ENCODE results near the gene CSAD. TPM values are rescaled to one million over a fixed set of nuclear protein-coding genes. Genes with fewer than 3 reads are reported as not detected.

The CSAD gene
- total and polyA plus RNA-seq, 7 experiments from 2014 or later, result 1.3 to 76.3 (median 66.0) TPM

- Histone ChIP-seq H3K27me3 (ENCODE audit: control insufficient read depth in 2 of 2, insufficient read depth in 2 of 2, low read length in 2 of 2) (no peaks in the 10 kb centered on the region), H3K9me3 (ENCODE audit: control insufficient read depth in 2 of 3, low read length in 3 of 3) (no peaks in the 10 kb centered on the region), H3K4me1 (ENCODE audit: control insufficient read depth in 2 of 2, insufficient read depth in 2 of 2, low read length in 2 of 2) (peaks cover 0 to 10% of the 10 kb centered on the region in 2 donors), H3K27ac (ENCODE audit: low read depth, low read length) (no peak overlapping the region), H3K36me3 (ENCODE audit: control insufficient read depth in 2 of 3, insufficient read depth in 3 of 3, low read length in 3 of 3) (peaks cover 32 to 95% (median 38%) of the 10 kb centered on the region in 3 experiments), H3K4me3 (ENCODE audit: low read length) (no peak overlapping the region)
- Mint-ChIP-seq H3K27ac (peak overlapping the region in 5 of 9 donors; percentile 12 to 84 (median 32)), H3K27me3 (no peaks in the 10 kb centered on the region), H3K36me3 (peaks cover 9 to 55% (median 26%) of the 10 kb centered on the region in 5 donors), H3K4me3 (no peak overlapping the region), H3K4me1 (peaks cover 11 to 55% (median 27%) of the 10 kb centered on the region in 7 donors), H3K9me3 (no peaks in the 10 kb centered on the region)
- POLR2A ChIA-PET, result interaction anchor here (0.5 to 12.2 kb wide), 7 partner anchors 8 to 120 kb away, joined by 3 to 217 read pairs (median 5); partner anchors contain the start of genes CSAD and ZNF740
- intact Hi-C loops (cut with micrococcal nuclease), result no loop called here
- no peak for ATAC-seq
- no peak for DNase-seq
- CTCF ChIA-PET, result interaction anchor here (5.5 kb wide), 1 partner anchor 33 kb away, joined by 41 read pairs; no protein-coding TSS in a partner anchor
These were observed 10.6 kb upstream of the CSAD start for GRCh38 chr12:53191096-53191884.

- intact Hi-C loops (cut with micrococcal nuclease), result loop anchor here in 1 of 2 donors (1.0 kb wide), 3 partner anchors 8 to 31 kb away; partner anchors contain the start of genes CSAD and ZNF740
- Mint-ChIP-seq H3K27ac (peak overlapping the region in 8 of 9 donors; percentile 36 to 89 (median 68)), H3K36me3 (peaks cover 6 to 45% (median 28%) of the 10 kb centered on the region in 5 donors), H3K4me3 (peak overlapping the region in 1 of 10 donors; percentile 25), H3K9me3 (no peaks in the 10 kb centered on the region), H3K27me3 (no peaks in the 10 kb centered on the region), H3K4me1 (peaks cover 9 to 55% (median 30%) of the 10 kb centered on the region in 7 donors)
- Histone ChIP-seq H3K4me1 (ENCODE audit: control insufficient read depth in 2 of 2, insufficient read depth in 2 of 2, low read length in 2 of 2) (peaks cover 0 to 11% of the 10 kb centered on the region in 2 donors), H3K36me3 (ENCODE audit: control insufficient read depth in 2 of 3, insufficient read depth in 3 of 3, low read length in 3 of 3) (peaks cover 22 to 95% (median 38%) of the 10 kb centered on the region in 3 experiments), H3K9me3 (ENCODE audit: control insufficient read depth in 2 of 3, low read length in 3 of 3) (no peaks in the 10 kb centered on the region), H3K27me3 (ENCODE audit: control insufficient read depth in 2 of 2, insufficient read depth in 2 of 2, low read length in 2 of 2) (no peaks in the 10 kb centered on the region), H3K27ac (ENCODE audit: low read depth, low read length) (peak overlapping the region; percentile 37), H3K4me3 (ENCODE audit: low read length) (no peak overlapping the region)
- ATAC-seq (peak; percentile 85), DNase-seq (peak in 7 of 9 donors; percentile 42 to 57 (median 52))
- POLR2A ChIA-PET, result interaction anchor here (0.6 to 12.2 kb wide), 6 partner anchors 9 to 29 kb away, joined by 4 to 217 read pairs (median 6); partner anchors contain the start of genes CSAD and ZNF740
- CTCF ChIA-PET, result interaction anchor here (0.7 to 5.5 kb wide), 4 partner anchors 10 to 111 kb away, joined by 3 to 41 read pairs (median 4); partner anchors contain the start of genes CSAD, SPRYD3 and ZNF740
These were observed 9.5 kb upstream of the CSAD start for GRCh38 chr12:53190108-53190729.

- Histone ChIP-seq H3K9me3 (ENCODE audit: control insufficient read depth in 2 of 3, low read length in 3 of 3) (no peaks in the 10 kb centered on the region), H3K27me3 (ENCODE audit: control insufficient read depth in 2 of 2, insufficient read depth in 2 of 2, low read length in 2 of 2) (no peaks in the 10 kb centered on the region), H3K27ac (ENCODE audit: low read depth, low read length) (no peak overlapping the region), H3K4me3 (ENCODE audit: low read length) (no peak overlapping the region), H3K36me3 (ENCODE audit: control insufficient read depth in 2 of 3, insufficient read depth in 3 of 3, low read length in 3 of 3) (peaks cover 24 to 92% (median 34%) of the 10 kb centered on the region in 3 experiments), H3K4me1 (ENCODE audit: control insufficient read depth in 2 of 2, insufficient read depth in 2 of 2, low read length in 2 of 2) (peaks cover 11 to 35% of the 10 kb centered on the region in 2 donors)
- Mint-ChIP-seq H3K27me3 (no peaks in the 10 kb centered on the region), H3K4me3 (peak overlapping the region in 1 of 10 donors; percentile 25), H3K27ac (peak overlapping the region in 5 of 9 donors; percentile 31 to 74 (median 51)), H3K36me3 (peaks cover 12 to 55% (median 37%) of the 10 kb centered on the region in 5 donors), H3K4me1 (peaks cover 28 to 71% (median 52%) of the 10 kb centered on the region in 7 donors), H3K9me3 (peaks cover 0 to 3% (median 0%) of the 10 kb centered on the region in 11 donors)
- CTCF ChIA-PET, result interaction anchor here (0.6 to 2.2 kb wide), 8 partner anchors 8 to 159 kb away, joined by 3 to 10 read pairs (median 4); no protein-coding TSS in a partner anchor
- ATAC-seq, result no peak
- DNase-seq, result no peak
- intact Hi-C loops (cut with micrococcal nuclease), result no loop called here
- POLR2A ChIA-PET, result interaction anchor here (0.8 to 12.2 kb wide), 8 partner anchors 8 to 136 kb away, joined by 3 to 217 read pairs (median 3); partner anchors contain the start of gene ITGB7
These were observed 6.6 kb upstream of the CSAD start for GRCh38 chr12:53187145-53187899.

- intact Hi-C loops (cut with micrococcal nuclease), result no loop called here
- peaks cover 34 to 72% (median 58%) of the 10 kb centered on the region in 7 donors for H3K4me1 Mint-ChIP-seq
- POLR2A ChIA-PET, result interaction anchor here (0.9 to 12.2 kb wide), 2 partner anchors 11 to 13 kb away, joined by 3 to 217 read pairs; no protein-coding TSS in a partner anchor
- H3K9me3 ChIP-seq (ENCODE audit: control insufficient read depth in 2 of 3, low read length in 3 of 3), result no peaks in the 10 kb centered on the region
- H3K9me3 Mint-ChIP-seq, result peaks cover 0 to 3% (median 0%) of the 10 kb centered on the region in 11 donors
- H3K4me3 ChIP-seq (ENCODE audit: low read length), result no peak overlapping the region
- peaks cover 13 to 61% (median 41%) of the 10 kb centered on the region in 5 donors for H3K36me3 Mint-ChIP-seq
- no peak overlapping the region for H3K4me3 Mint-ChIP-seq
- ATAC-seq (no peak), DNase-seq (no peak)
- peak overlapping the region in 3 of 9 donors; percentile 26 to 37 (median 28) for H3K27ac Mint-ChIP-seq
- no peak overlapping the region for H3K27ac ChIP-seq (ENCODE audit: low read depth, low read length)
- H3K4me1 ChIP-seq (ENCODE audit: control insufficient read depth in 2 of 2, insufficient read depth in 2 of 2, low read length in 2 of 2), result peaks cover 17 to 40% of the 10 kb centered on the region in 2 donors
- H3K27me3 ChIP-seq (ENCODE audit: control insufficient read depth in 2 of 2, insufficient read depth in 2 of 2, low read length in 2 of 2), result no peaks in the 10 kb centered on the region
- H3K36me3 ChIP-seq (ENCODE audit: control insufficient read depth in 2 of 3, insufficient read depth in 3 of 3, low read length in 3 of 3), result peaks cover 26 to 90% (median 28%) of the 10 kb centered on the region in 3 experiments
- CTCF ChIA-PET, result interaction anchor here (0.7 to 2.2 kb wide), 6 partner anchors 8 to 160 kb away, joined by 3 to 10 read pairs (median 4); no protein-coding TSS in a partner anchor
- no peaks in the 10 kb centered on the region for H3K27me3 Mint-ChIP-seq
These were observed 6.0 kb upstream of the CSAD start for GRCh38 chr12:53186745-53187144.

- H3K27me3 Mint-ChIP-seq, result no peaks in the 10 kb centered on the region
- no peak for ATAC-seq
- DNase-seq, result no peak
- H3K4me3 ChIP-seq (ENCODE audit: low read length), result no peak overlapping the region
- ChIA-PET POLR2A (interaction anchor here (0.9 to 12.2 kb wide), 4 partner anchors 9 to 35 kb away, joined by 3 to 217 read pairs (median 3); no protein-coding TSS in a partner anchor), CTCF (interaction anchor here (0.5 to 1.5 kb wide), 5 partner anchors 13 to 30 kb away, joined by 3 to 5 read pairs (median 4); no protein-coding TSS in a partner anchor)
- intact Hi-C loops (cut with micrococcal nuclease), result loop anchor here in 1 of 2 donors (1.0 kb wide), 1 partner anchor 26 kb away; no protein-coding TSS in a partner anchor
- H3K27ac Mint-ChIP-seq, result peak overlapping the region in 6 of 9 donors; percentile 3 to 86 (median 63)
- no peaks in the 10 kb centered on the region for H3K9me3 ChIP-seq (ENCODE audit: control insufficient read depth in 2 of 3, low read length in 3 of 3)
- peak overlapping the region in 3 of 10 donors; percentile 10 to 84 (median 32) for H3K4me3 Mint-ChIP-seq
- H3K36me3 ChIP-seq (ENCODE audit: control insufficient read depth in 2 of 3, insufficient read depth in 3 of 3, low read length in 3 of 3), result peaks cover 20 to 81% (median 27%) of the 10 kb centered on the region in 3 experiments
- no peaks in the 10 kb centered on the region for H3K27me3 ChIP-seq (ENCODE audit: control insufficient read depth in 2 of 2, insufficient read depth in 2 of 2, low read length in 2 of 2)
- H3K36me3 Mint-ChIP-seq, result peaks cover 13 to 57% (median 41%) of the 10 kb centered on the region in 5 donors
- H3K27ac ChIP-seq (ENCODE audit: low read depth, low read length), result peak overlapping the region; percentile 22
- H3K4me1 ChIP-seq (ENCODE audit: control insufficient read depth in 2 of 2, insufficient read depth in 2 of 2, low read length in 2 of 2), result peaks cover 24 to 46% of the 10 kb centered on the region in 2 donors
- peaks cover 41 to 72% (median 62%) of the 10 kb centered on the region in 7 donors for H3K4me1 Mint-ChIP-seq
- peaks cover 0 to 3% (median 0%) of the 10 kb centered on the region in 11 donors for H3K9me3 Mint-ChIP-seq
These were observed 4.9 kb upstream of the CSAD start for GRCh38 chr12:53185582-53186153.

Data from naive thymus-derived CD4-positive, alpha-beta T cell (primary cell).